ENCODE data around the gene CNTNAP2. TPM values are rescaled to one million over a fixed set of nuclear protein-coding genes. Genes with fewer than 3 reads are reported as not detected.
A peak's percentile ranks its signal among the peaks of the same experiment; 100 is the strongest.

CNTNAP2 gene
- total RNA-seq, 1 experiment from 2014 or later, result 42.5 TPM

- ChIA-PET POLR2A (no interaction called here), CTCF (no interaction called here)
- Mint-ChIP-seq H3K9me3 (ENCODE audit: unreplicated experiment) (peaks cover 54% of the 10 kb centered on the region), H3K4me1 (ENCODE audit: low read depth, unreplicated experiment) (peaks cover 15% of the 10 kb centered on the region), H3K27ac (ENCODE audit: unreplicated experiment) (no peak overlapping the region), H3K27me3 (ENCODE audit: insufficient read depth, unreplicated experiment) (no peaks in the 10 kb centered on the region), H3K4me3 (ENCODE audit: unreplicated experiment) (no peak overlapping the region), H3K36me3 (ENCODE audit: insufficient read depth, unreplicated experiment) (peaks cover 8% of the 10 kb centered on the region)
- Histone ChIP-seq H3K4me3 (ENCODE audit: low read depth, low read length) (no peak overlapping the region), H3K36me3 (ENCODE audit: control insufficient read depth, insufficient read depth, low read length) (no peaks in the 10 kb centered on the region; the same call in 1 of the 2 replicates), H3K27me3 (replicated peaks; ENCODE audit: control insufficient read depth, insufficient read depth, low read length) (no peaks in the 10 kb centered on the region), H3K4me1 (peaks cover 27% of the 10 kb centered on the region), H3K9me3 (no peaks in the 10 kb centered on the region)
- BruUV-seq (replicated peaks), result no TSS peak
- TF ChIP-seq CTCF (IDR thresholded peaks at IDR 0.05; ENCODE audit: insufficient read depth in 1 of 2, low read depth in 1 of 2, low read length in 1 of 2, severe bottlenecking in 1 of 2, unreplicated experiment in 1 of 2), result no peak
- intact Hi-C loops (cut with micrococcal nuclease; ENCODE audit: unreplicated experiment), result no loop called here
- no peak for DNase-seq
These were observed 1294.5 kb downstream of the CNTNAP2 start for GRCh38 chr7:147411096-147411495.

- peak overlapping the region; percentile 73 for H3K27ac Mint-ChIP-seq (ENCODE audit: unreplicated experiment)
- peaks cover 15% of the 10 kb centered on the region for H3K4me1 Mint-ChIP-seq (ENCODE audit: low read depth, unreplicated experiment)
- no peak for DNase-seq
- ChIA-PET POLR2A (no interaction called here), CTCF (no interaction called here)
- Histone ChIP-seq H3K9me3 (no peaks in the 10 kb centered on the region), H3K4me3 (ENCODE audit: low read depth, low read length) (no peak overlapping the region), H3K4me1 (peaks cover 27% of the 10 kb centered on the region), H3K36me3 (ENCODE audit: control insufficient read depth, insufficient read depth, low read length) (no peaks in the 10 kb centered on the region; the same call in 1 of the 2 replicates), H3K27me3 (replicated peaks; ENCODE audit: control insufficient read depth, insufficient read depth, low read length) (no peaks in the 10 kb centered on the region)
- H3K4me3 Mint-ChIP-seq (ENCODE audit: unreplicated experiment), result no peak overlapping the region
- H3K36me3 Mint-ChIP-seq (ENCODE audit: insufficient read depth, unreplicated experiment), result peaks cover 8% of the 10 kb centered on the region
- no TSS peak for BruUV-seq (replicated peaks)
- peaks cover 45% of the 10 kb centered on the region for H3K9me3 Mint-ChIP-seq (ENCODE audit: unreplicated experiment)
- intact Hi-C loops (cut with micrococcal nuclease; ENCODE audit: unreplicated experiment), result loop anchor here (1.0 kb wide), 1 partner anchor 107 kb away; no protein-coding TSS in a partner anchor
- no peaks in the 10 kb centered on the region for H3K27me3 Mint-ChIP-seq (ENCODE audit: insufficient read depth, unreplicated experiment)
- TF ChIP-seq CTCF (IDR thresholded peaks at IDR 0.05; ENCODE audit: insufficient read depth in 1 of 2, low read depth in 1 of 2, low read length in 1 of 2, severe bottlenecking in 1 of 2, unreplicated experiment in 1 of 2), result no peak
These were observed 1295.5 kb downstream of the CNTNAP2 start for GRCh38 chr7:147412109-147412508.

GRCh38 chr7:147412782-147413556 is 1296.4 kb downstream of the CNTNAP2 start:
- H3K4me3 Mint-ChIP-seq (ENCODE audit: unreplicated experiment), result peak overlapping the region; percentile 45
- BruUV-seq (replicated peaks), result TSS peak; percentile 86
- H3K27ac Mint-ChIP-seq (ENCODE audit: unreplicated experiment), result peak overlapping the region; percentile 73
- H3K36me3 ChIP-seq (ENCODE audit: control insufficient read depth, insufficient read depth, low read length), result no peaks in the 10 kb centered on the region; the same call in 1 of the 2 replicates
- peaks cover 15% of the 10 kb centered on the region for H3K4me1 Mint-ChIP-seq (ENCODE audit: low read depth, unreplicated experiment)
- H3K4me3 ChIP-seq (ENCODE audit: low read depth, low read length), result no peak overlapping the region
- peaks cover 38% of the 10 kb centered on the region for H3K9me3 Mint-ChIP-seq (ENCODE audit: unreplicated experiment)
- H3K4me1 ChIP-seq, result peaks cover 27% of the 10 kb centered on the region
- no peak for TF ChIP-seq CTCF (IDR thresholded peaks at IDR 0.05; ENCODE audit: insufficient read depth in 1 of 2, low read depth in 1 of 2, low read length in 1 of 2, severe bottlenecking in 1 of 2, unreplicated experiment in 1 of 2)
- H3K27me3 Mint-ChIP-seq (ENCODE audit: insufficient read depth, unreplicated experiment), result no peaks in the 10 kb centered on the region
- peaks cover 8% of the 10 kb centered on the region for H3K36me3 Mint-ChIP-seq (ENCODE audit: insufficient read depth, unreplicated experiment)
- intact Hi-C loops (cut with micrococcal nuclease; ENCODE audit: unreplicated experiment), result loop anchor here (1.0 kb wide), 4 partner anchors 10 to 475 kb away; no protein-coding TSS in a partner anchor
- peak in 1 of 2 experiments; percentile 50 for DNase-seq
- no peaks in the 10 kb centered on the region for H3K27me3 ChIP-seq (replicated peaks; ENCODE audit: control insufficient read depth, insufficient read depth, low read length)
- CTCF ChIA-PET, result interaction anchor here (0.7 to 1.1 kb wide), 2 partner anchors 19 to 103 kb away, joined by 3 read pairs; no protein-coding TSS in a partner anchor
- H3K9me3 ChIP-seq, result no peaks in the 10 kb centered on the region
- POLR2A ChIA-PET, result no interaction called here

All from Caco-2 (cell line).